MM.1S (cell line): ENCODE results near the gene SNX17.

Source experiments
- DNase-seq: peaks from one replicate; pipeline ENCODE4 v3.0.0-alpha.2; 2015
- H2AFZ ChIP-seq: fragments of 300-600 bp; sonication (generic); 2 replicates; pipeline ENCODE4 v1.6.0; 2016; ENCODE audit warnings: antibody characterized with exemption, low read length
- H3F3A ChIP-seq: fragments of 300-600 bp; sonication (generic); 2 replicates; pipeline ENCODE4 v1.6.1; 2016; ENCODE audit warnings: mild to moderate bottlenecking, antibody characterized with exemption, low read length, moderate library complexity, mixed read lengths; ENCODE audit not compliant: insufficient read depth
- H3K27ac ChIP-seq: fragments of 300-600 bp; sonication (generic); 2 replicates; pipeline ENCODE4 v1.5.1; 2016; ENCODE audit warnings: mild to moderate bottlenecking, low read length
- H3K27me3 ChIP-seq: fragments of 300-600 bp; sonication (generic); replicated peaks from 2 replicates; pipeline ENCODE4 v1.6.0; 2016; ENCODE audit warnings: low read length; ENCODE audit not compliant: insufficient read depth
- H3K36me3 ChIP-seq: fragments of 300-600 bp; sonication (generic); replicated peaks from 2 replicates; pipeline ENCODE4 v1.6.1; 2016; ENCODE audit warnings: mild to moderate bottlenecking, low read length, mixed read lengths; ENCODE audit not compliant: insufficient read depth
- H3K4me1 ChIP-seq: fragments of 300-600 bp; sonication (generic); 2 replicates; pipeline ENCODE4 v1.6.1; 2016; ENCODE audit warnings: low read length, mixed read lengths
- H3K4me2 ChIP-seq: fragments of 300-600 bp; sonication (generic); 2 replicates; pipeline ENCODE4 v1.6.0; 2016; ENCODE audit warnings: low read depth, low read length
- H3K4me3 ChIP-seq: fragments of 300-600 bp; sonication (generic); 2 replicates; pipeline ENCODE4 v1.5.1; 2016; ENCODE audit warnings: low read length, mixed read lengths
- H3K79me2 ChIP-seq: fragments of 300-600 bp; sonication (generic); 2 replicates; pipeline ENCODE4 v1.6.1; 2016; ENCODE audit warnings: mixed run types, low read length, mixed read lengths
- H3K9ac ChIP-seq: fragments of 300-600 bp; sonication (generic); 2 replicates; pipeline ENCODE4 v1.6.1; 2016; ENCODE audit warnings: low read length, mixed read lengths
- H3K9me2 ChIP-seq: fragments of 300-600 bp; sonication (generic); replicated peaks from 2 replicates; pipeline ENCODE4 v1.6.1; 2016; ENCODE audit warnings: mild to moderate bottlenecking, low read length, mixed read lengths; ENCODE audit not compliant: insufficient read depth
- H3K9me3 ChIP-seq: fragments of 300-600 bp; sonication (generic); replicated peaks from 2 replicates; pipeline ENCODE4 v1.6.1; 2016; ENCODE audit warnings: mild to moderate bottlenecking, low read length, mixed read lengths; ENCODE audit not compliant: insufficient read depth
- H4K20me1 ChIP-seq: fragments of 300-600 bp; sonication (generic); 2 replicates; pipeline ENCODE4 v1.6.1; 2016; ENCODE audit warnings: mild to moderate bottlenecking, low read length, moderate library complexity, mixed read lengths; ENCODE audit not compliant: insufficient read depth
- EZH2 ChIP-seq: fragments of 300-600 bp; sonication (generic); optimal IDR thresholded peaks from 2 replicates; pipeline ENCODE3; 2017; ENCODE audit warnings: low read depth, mild to moderate bottlenecking, antibody characterized with exemption, low read length, mixed read lengths
- EZH2phosphoT487 ChIP-seq: fragments of 300-600 bp; sonication (generic); IDR thresholded peaks from 2 replicates; pipeline ENCODE4 v1.6.1; 2018; ENCODE audit warnings: antibody characterized with exemption, low read length
- TF ChIP-seq, protein P1 (sequence below): fragments of 300-600 bp; sonication (generic); IDR thresholded peaks from 2 replicates; pipeline ENCODE4 v1.5.1; 2016; ENCODE audit warnings: antibody characterized with exemption, low read length, mixed read lengths

SNX17 gene

DNA sequence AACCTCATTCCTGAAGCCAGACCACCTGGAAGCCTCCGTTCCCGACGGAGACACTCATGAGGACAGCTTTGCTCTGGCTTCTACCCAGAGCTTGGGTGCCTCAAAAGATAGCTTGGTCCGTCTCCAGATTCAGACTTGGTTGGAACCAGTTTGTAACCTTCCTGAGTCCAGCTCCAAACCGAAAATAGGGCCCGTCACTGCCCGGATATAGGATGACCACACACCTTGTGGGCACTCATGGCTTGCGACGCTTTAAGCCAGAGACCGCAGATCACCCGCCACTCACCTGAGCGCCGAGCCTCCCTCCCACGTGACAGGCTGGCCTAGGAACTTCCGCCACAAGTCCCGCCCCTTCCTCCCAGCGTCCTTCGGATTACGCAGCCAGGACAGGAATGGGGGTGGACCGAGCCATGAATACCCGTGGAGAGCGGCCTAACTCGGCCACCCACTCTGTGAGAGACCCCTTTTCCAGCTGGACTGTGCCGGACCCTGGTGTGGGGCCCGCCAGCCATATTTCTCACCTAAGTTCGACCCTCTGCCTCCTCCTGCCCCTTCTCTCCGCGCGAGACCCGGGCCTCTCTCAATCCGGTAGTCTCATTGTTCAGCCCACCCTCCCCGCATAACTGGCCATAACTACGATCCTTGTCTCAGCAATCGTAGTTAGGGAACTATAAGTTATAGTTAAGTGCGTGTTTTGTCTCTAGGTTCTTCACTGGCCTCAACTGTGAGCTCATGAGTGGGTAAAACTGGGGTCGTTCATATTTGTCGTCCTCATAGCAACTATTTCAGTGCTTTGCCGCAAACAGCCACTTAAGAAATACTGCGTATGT lies 47.4 kb upstream of the SNX17 start, which contains the start of gene MPV17:
Gene MPV17 (minus strand): TSS at position 332 of the 830 bp plus-strand sequence. CDS start 580 bp downstream, outside the sequence.
- Histone ChIP-seq H3F3A (no peaks in the 10 kb centered on the region; the same call in 1 of the 2 replicates), H2AFZ (peak within 1 kb of the TSS; percentile 65), H3K27ac (peak within 1 kb of the TSS; percentile 50; the same call in 1 of the 2 replicates), H3K4me2 (peak within 1 kb of the TSS; percentile 89), H3K36me3 (peaks cover 3% of the 10 kb centered on the region; the same call in 1 of the 2 replicates), H3K4me3 (peak within 1 kb of the TSS; percentile 89), H3K9me2 (no peaks in the 10 kb centered on the region), H3K4me1 (peaks cover 9% of the 10 kb centered on the region; the same call in 1 of the 2 replicates), H3K9me3 (no peaks in the 10 kb centered on the region), H4K20me1 (no peaks in the 10 kb centered on the region), H3K27me3 (no peaks in the 10 kb centered on the region), H3K79me2 (peaks cover 22% of the 10 kb centered on the region), H3K9ac (peak within 1 kb of the TSS; percentile 87)
- TF ChIP-seq EZH2phosphoT487 (no peak), EZH2 (no peak)
- peak; percentile 96 for DNase-seq

DNA sequence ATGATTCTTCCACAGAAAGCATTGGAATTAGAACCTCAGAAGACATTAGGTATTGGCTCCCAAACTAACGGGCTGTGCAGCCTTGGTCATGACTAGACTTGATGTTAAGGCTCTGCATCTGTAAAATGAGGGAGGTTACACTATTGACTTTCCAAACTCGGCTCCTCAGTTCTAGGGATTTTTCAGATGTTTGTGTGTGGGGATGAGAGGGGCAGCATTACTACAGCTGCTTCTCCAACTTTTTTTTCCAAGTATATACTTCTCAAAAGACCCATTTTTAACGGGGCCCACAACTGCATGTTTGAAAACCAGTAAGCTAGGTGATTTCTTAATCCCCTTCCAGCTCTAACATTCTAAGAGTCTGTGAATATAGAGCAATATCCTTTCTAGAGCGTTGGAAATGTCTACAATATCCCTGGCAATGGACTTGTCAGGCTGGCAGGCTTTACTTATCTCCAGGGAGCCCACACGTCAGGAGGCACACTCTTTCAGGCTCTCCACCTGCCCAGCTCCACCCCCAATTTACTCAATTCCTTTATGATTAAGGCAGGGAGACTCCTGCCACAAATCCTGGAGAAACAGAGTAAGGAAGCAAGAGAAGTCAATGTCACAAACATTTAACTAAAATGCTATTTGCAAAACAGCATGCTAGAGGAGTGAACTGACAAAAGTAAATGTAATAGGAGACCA lies 46.7 kb upstream of the SNX17 start:
- Histone ChIP-seq H4K20me1 (no peaks in the 10 kb centered on the region), H3K4me3 (peak overlapping the region; percentile 89), H3K9me3 (no peaks in the 10 kb centered on the region), H3K9ac (peak overlapping the region; percentile 87), H3K27ac (peak overlapping the region; percentile 50; the same call in 1 of the 2 replicates), H3K36me3 (peaks cover 3% of the 10 kb centered on the region; the same call in 1 of the 2 replicates), H3K4me2 (peak overlapping the region; percentile 89), H3F3A (no peaks in the 10 kb centered on the region; the same call in 1 of the 2 replicates), H3K9me2 (no peaks in the 10 kb centered on the region), H3K79me2 (peaks cover 22% of the 10 kb centered on the region), H2AFZ (peak overlapping the region; percentile 65), H3K27me3 (no peaks in the 10 kb centered on the region), H3K4me1 (peaks cover 9% of the 10 kb centered on the region; the same call in 1 of the 2 replicates)
- TF ChIP-seq EZH2phosphoT487 (no peak), EZH2 (no peak)
- TF ChIP-seq, protein P1, sequence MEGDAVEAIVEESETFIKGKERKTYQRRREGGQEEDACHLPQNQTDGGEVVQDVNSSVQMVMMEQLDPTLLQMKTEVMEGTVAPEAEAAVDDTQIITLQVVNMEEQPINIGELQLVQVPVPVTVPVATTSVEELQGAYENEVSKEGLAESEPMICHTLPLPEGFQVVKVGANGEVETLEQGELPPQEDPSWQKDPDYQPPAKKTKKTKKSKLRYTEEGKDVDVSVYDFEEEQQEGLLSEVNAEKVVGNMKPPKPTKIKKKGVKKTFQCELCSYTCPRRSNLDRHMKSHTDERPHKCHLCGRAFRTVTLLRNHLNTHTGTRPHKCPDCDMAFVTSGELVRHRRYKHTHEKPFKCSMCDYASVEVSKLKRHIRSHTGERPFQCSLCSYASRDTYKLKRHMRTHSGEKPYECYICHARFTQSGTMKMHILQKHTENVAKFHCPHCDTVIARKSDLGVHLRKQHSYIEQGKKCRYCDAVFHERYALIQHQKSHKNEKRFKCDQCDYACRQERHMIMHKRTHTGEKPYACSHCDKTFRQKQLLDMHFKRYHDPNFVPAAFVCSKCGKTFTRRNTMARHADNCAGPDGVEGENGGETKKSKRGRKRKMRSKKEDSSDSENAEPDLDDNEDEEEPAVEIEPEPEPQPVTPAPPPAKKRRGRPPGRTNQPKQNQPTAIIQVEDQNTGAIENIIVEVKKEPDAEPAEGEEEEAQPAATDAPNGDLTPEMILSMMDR = no peak
- DNase-seq = peak; percentile 30

DNA sequence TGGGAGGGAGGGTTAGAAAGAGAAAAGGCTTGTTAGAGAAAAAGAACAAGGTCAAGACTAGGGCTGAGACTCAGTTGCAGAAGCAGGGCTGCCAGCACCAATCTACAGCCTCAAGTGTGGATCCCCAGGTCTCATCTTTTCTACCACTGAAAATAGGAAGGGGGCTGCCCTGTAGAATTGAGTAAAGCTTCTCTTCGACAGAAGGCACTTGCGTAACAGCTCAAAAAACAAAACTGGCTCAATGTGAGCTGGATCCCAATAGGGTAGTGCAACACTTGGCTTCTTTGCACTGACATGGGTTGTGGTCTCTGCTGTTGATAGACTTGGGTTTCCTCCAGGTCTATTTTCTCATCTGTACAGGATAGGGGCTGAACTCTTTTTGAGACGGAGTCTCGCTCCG lies 45.7 kb upstream of the SNX17 start:
- peaks cover 3% of the 10 kb centered on the region; the same call in 1 of the 2 replicates for H3K36me3 ChIP-seq
- TF ChIP-seq EZH2phosphoT487 (no peak), EZH2 (no peak)
- TF ChIP-seq, protein P1 = no peak
- H3K4me1 ChIP-seq = peaks cover 9% of the 10 kb centered on the region; the same call in 1 of the 2 replicates
- no peaks in the 10 kb centered on the region for H4K20me1 ChIP-seq
- peaks cover 22% of the 10 kb centered on the region for H3K79me2 ChIP-seq
- H3K4me3 ChIP-seq = no peak overlapping the region
- no peak for DNase-seq
- H3K27ac ChIP-seq = no peak overlapping the region
- H3K9me3 ChIP-seq = no peaks in the 10 kb centered on the region
- H2AFZ ChIP-seq = no peak overlapping the region
- H3K27me3 ChIP-seq = no peaks in the 10 kb centered on the region
- H3F3A ChIP-seq = no peaks in the 10 kb centered on the region; the same call in 1 of the 2 replicates
- H3K4me2 ChIP-seq = no peak overlapping the region
- no peak overlapping the region for H3K9ac ChIP-seq
- no peaks in the 10 kb centered on the region for H3K9me2 ChIP-seq
